HG03432 (cell line): ENCODE data around the gene ZBTB4.

ENCODE experiments used
- ATAC-seq: cut with Tn5 transposase; IDR thresholded peaks from one replicate; pipeline ENCODE4 v1.9.1; 2021; ENCODE audit warnings: mild to moderate bottlenecking, moderate library complexity; ENCODE audit not compliant: unreplicated experiment

Gene ZBTB4

GRCh38 chr17:7423679-7424078 is 55.8 kb downstream of the ZBTB4 start:
- ATAC-seq = no peak

GRCh38 chr17:7421186-7421585 is 58.2 kb downstream of the ZBTB4 start:
- ATAC-seq = no peak

DNA sequence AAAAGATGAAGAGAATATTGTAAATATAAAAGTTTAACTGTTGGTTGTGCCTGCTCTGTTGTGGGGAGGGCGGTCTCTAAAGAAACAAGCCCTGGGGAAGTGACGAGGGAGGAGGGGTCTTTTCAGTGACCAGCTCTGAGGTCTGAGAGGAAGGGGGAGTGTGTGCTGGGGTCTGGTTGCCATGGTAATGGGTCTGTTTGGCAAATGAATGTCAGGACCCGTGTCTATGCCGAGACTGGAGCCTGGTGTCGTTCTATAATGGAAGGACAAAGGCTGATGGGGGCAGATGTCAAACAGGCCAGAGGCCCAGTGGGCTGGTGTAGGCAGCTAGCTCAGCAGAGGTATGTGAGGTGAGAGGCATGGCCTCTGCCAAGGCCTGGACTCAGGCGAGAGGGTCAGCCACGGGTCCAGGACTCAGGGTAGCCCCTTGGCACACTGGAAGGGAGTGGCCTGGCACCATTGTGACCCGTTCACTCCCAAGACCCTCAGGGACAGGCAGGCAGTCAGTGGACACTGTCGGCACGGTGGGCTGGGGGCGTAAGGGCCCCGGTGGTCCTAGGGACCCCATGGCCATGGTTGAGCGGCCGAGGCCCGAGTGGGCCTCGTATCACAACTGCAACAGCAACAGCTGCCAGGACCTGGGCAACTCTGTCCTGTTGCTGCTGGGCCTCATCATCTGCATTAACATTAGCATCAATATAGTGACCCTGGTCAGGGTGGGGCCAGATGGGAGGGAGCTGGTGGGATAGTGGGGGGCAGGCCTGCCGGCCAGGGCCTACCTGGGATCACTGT is 59.4 kb downstream of the ZBTB4 start, which contains the start of gene SPEM1:
Gene SPEM1, plus strand, starts transcription at position 506 of the 792 bp plus-strand sequence. Its CDS starts 61 bp downstream, at position 567.
- no peak for ATAC-seq

GRCh38 chr17:7418472-7419152 is 60.8 kb downstream of the ZBTB4 start:
- no peak for ATAC-seq

DNA sequence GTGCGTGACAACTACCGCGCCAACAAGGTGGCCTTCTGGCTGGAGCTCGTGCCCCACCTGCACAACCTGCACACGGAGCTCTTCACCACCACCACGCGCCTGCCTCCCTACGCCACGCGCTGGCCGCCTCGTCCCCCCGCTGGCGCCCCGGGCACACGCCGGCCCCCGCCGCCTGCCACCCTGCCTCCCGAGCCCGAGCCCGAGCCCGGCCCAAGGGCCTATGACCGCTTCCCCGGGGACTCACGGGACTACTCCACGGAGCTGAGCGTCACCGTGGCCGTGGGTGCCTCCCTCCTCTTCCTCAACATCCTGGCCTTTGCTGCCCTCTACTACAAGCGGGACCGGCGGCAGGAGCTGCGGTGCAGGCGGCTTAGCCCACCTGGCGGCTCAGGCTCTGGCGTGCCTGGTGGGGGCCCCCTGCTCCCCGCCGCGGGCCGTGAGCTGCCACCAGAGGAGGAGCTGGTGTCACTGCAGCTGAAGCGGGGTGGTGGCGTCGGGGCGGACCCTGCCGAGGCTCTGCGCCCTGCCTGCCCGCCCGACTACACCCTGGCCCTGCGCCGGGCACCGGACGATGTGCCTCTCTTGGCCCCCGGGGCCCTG is 62.3 kb downstream of the ZBTB4 start:
- ATAC-seq = no peak

DNA sequence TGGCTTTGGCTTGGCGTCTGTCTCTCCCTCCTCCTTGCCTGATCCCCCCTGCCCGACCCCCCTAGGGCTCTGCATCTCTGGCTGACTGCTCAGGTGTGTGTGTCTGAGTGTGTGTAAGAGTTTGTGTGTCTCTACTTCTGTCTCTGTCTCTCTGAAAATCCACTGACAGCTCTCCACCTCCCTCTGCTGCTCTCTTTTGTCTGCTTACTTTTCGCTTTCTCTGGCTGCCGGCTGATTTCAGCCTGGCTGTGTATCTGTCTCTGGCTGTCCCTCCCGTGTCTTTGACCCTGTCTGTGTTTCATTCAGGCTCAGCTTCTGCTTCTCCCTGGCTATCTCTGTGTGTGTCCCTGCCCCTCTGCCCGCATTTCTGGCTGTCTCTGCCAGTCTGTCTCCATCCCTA is 63.1 kb downstream of the ZBTB4 start:
- ATAC-seq = no peak

GRCh38 chr17:7415784-7416183 is 63.6 kb downstream of the ZBTB4 start:
- no peak for ATAC-seq

GRCh38 chr17:7414837-7415236 is 64.6 kb downstream of the ZBTB4 start:
- ATAC-seq = no peak

DNA sequence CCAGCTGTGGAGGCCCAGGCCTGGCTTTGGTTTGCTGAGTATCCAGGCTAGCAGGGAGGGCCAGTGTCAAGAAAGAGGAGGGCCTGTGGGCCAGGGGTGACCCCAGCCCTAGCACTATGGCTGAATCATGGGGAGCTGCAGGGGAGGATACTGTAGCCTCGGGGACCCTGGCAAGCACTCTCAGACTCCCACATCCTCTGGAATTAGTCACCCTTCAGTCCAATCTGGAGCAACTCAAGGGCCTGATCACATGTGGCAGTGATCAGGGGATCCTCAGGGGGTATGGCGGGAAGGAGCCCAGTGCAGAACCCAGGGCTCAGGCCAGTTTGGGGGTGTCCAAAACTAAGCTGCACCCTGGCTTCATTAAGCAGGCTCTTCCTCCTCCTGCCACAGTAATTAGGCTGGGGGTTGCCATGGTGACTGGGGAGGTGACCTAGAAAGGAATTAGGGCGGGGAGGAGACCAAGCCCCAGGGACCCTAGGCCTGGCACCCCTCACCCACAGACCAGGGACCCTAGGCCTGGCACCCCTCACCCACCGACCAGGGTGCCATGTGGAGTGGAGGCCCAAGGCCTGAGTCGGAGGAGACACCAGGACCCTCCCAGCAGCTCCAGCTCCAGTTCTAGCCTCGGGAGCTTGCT is 66.0 kb downstream of the ZBTB4 start:
- ATAC-seq = no peak

- ATAC-seq = no peak
Measured at GRCh38 chr17:7411427-7411750, 68.0 kb downstream of the ZBTB4 start.

GRCh38 chr17:7410634-7411426 is 68.6 kb downstream of the ZBTB4 start:
- no peak for ATAC-seq

DNA sequence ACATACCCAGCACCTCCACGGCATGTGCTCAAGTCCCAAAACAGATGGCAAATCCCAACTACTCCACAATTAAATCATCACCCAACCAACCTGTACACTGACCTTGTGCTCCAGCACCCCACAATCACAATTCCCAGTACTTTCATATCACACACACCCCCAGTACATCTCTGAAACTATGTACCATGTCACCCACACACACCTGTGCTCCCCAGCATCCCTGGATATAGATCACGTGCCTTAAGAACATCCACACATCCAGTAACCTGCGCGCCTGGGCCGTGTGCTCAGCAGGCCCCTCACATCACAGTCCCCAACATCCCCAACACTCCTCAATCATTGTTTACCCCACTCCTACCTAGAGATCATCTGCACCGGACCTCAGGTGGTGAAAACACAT is 69.7 kb downstream of the ZBTB4 start:
- ATAC-seq = no peak
